Mucosa of stomach (tissue), 1 donor: ENCODE measurements around the gene GIGYF2.

ENCODE experiments used
- H3K27me3 ChIP-seq: one replicate; pipeline ENCODE4 v1.7.0; 2013; ENCODE audit warnings: mild to moderate bottlenecking, low read length; ENCODE audit not compliant: control insufficient read depth, insufficient read depth
- H3K36me3 ChIP-seq: one replicate; pipeline ENCODE4 v1.7.0; 2013; ENCODE audit warnings: low read length; ENCODE audit not compliant: control insufficient read depth, insufficient read depth
- H3K4me1 ChIP-seq: one replicate; pipeline ENCODE4 v1.7.0; 2013; ENCODE audit warnings: mild to moderate bottlenecking, low read length; ENCODE audit not compliant: control insufficient read depth, insufficient read depth
- H3K4me3 ChIP-seq: one replicate; pipeline ENCODE4 v1.7.0; 2013; ENCODE audit warnings: low read length
- H3K9ac ChIP-seq: one replicate; pipeline ENCODE4 v1.7.0; 2013; ENCODE audit warnings: mild to moderate bottlenecking, low read length, moderate library complexity
- H3K9me3 ChIP-seq: one replicate; pipeline ENCODE4 v1.7.0; 2013; ENCODE audit warnings: mild to moderate bottlenecking, low read length, moderate library complexity; ENCODE audit not compliant: control insufficient read depth
- donor health status: Pancreatic carcinoma.

GIGYF2 gene

DNA sequence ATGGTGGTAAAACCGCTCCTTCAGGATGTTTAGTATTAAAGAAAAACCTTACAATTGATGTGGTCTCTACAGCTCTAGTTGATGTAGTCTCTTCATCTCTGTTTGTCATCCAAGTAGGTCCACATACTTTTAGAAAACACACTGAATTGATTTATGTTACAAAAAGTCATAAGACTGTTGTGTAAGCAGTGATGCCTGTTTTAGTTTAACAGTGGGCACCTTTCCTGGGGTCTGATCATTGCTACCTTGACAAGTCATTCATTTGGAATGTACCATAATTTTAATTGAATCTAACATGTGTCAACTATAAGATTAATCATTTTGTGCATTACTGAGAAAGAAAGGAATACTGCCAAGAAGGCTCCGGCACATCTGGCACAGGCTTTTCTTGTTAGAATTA is 34.3 kb downstream of the GIGYF2 start:
- no peaks in the 10 kb centered on the region for H3K36me3 ChIP-seq
- H3K4me3 ChIP-seq: no peak overlapping the region
- no peak overlapping the region for H3K9ac ChIP-seq
- no peaks in the 10 kb centered on the region for H3K27me3 ChIP-seq
- no peaks in the 10 kb centered on the region for H3K9me3 ChIP-seq
- no peaks in the 10 kb centered on the region for H3K4me1 ChIP-seq

DNA sequence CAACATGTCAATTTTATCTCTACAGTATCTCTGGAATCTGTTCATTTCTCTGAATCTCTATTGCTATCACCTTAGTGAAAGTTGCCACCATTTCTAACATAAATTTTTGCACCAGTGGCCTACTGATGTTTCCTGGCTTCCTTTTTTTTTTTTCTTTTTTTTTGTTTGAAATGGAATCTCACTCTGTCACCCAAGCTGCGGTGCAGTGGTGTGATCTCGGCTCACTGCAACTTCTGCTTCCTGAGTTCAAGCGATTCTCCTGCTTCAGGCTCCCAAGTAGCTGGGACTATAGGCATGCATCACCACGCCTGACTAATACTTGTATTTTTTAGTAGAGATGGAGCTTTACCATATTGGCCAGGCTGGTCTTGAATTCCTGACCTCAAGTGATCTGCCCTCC is 44.2 kb downstream of the GIGYF2 start:
- Histone ChIP-seq H3K9ac (no peak overlapping the region), H3K36me3 (no peaks in the 10 kb centered on the region), H3K27me3 (no peaks in the 10 kb centered on the region), H3K4me3 (no peak overlapping the region), H3K9me3 (no peaks in the 10 kb centered on the region), H3K4me1 (no peaks in the 10 kb centered on the region)

DNA sequence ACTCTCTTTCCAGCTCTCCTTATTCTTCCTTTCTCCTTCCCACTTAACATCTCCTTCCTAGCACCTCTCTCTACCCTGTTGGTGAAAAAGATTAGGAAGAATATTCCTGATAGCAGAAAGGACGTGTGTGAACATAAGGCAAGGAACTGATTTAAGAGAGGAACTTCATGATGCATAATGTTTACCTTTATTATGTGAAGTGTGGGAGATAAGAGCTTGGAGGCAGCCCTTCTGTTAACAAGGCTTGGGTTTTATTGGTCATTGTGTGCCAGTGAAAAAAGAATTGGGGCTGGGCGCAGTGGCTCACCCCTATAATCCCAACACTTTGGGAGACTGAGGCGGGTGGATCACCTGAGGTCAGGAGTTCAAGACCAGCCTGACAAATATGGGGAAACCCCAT is 44.8 kb downstream of the GIGYF2 start:
- H3K36me3 ChIP-seq: no peaks in the 10 kb centered on the region
- H3K9me3 ChIP-seq: no peaks in the 10 kb centered on the region
- no peak overlapping the region for H3K9ac ChIP-seq
- no peak overlapping the region for H3K4me3 ChIP-seq
- no peaks in the 10 kb centered on the region for H3K27me3 ChIP-seq
- no peaks in the 10 kb centered on the region for H3K4me1 ChIP-seq

GRCh38 chr2:232744963-232745362 is 47.8 kb downstream of the GIGYF2 start:
- no peaks in the 10 kb centered on the region for H3K9me3 ChIP-seq
- H3K4me1 ChIP-seq: no peaks in the 10 kb centered on the region
- H3K4me3 ChIP-seq: no peak overlapping the region
- H3K27me3 ChIP-seq: no peaks in the 10 kb centered on the region
- H3K36me3 ChIP-seq: no peaks in the 10 kb centered on the region
- H3K9ac ChIP-seq: no peak overlapping the region

DNA sequence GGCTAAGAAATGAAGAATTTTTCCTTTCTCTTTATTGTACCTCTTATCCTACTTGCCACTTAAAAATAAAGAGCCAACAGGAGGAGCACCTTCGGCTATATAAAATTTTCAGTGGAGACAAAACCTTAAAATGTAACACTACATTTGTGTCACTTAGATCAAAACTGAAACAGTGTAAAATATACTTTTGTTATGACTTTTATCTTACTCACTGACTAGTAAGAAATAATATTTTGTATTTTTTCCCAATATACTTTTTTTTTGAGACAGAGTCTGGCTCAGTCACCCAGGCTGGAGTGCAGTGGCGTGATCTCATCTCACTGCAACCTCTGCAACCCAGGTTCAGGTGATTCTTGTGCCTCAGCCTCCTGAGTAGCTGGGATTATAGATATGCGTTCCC is 50.9 kb downstream of the GIGYF2 start:
- Histone ChIP-seq H3K9me3 (no peaks in the 10 kb centered on the region), H3K4me3 (no peak overlapping the region), H3K27me3 (no peaks in the 10 kb centered on the region), H3K9ac (no peak overlapping the region), H3K4me1 (no peaks in the 10 kb centered on the region), H3K36me3 (no peaks in the 10 kb centered on the region)

GRCh38 chr2:232749331-232749730 is 52.2 kb downstream of the GIGYF2 start:
- no peaks in the 10 kb centered on the region for H3K4me1 ChIP-seq
- no peak overlapping the region for H3K9ac ChIP-seq
- no peaks in the 10 kb centered on the region for H3K9me3 ChIP-seq
- H3K36me3 ChIP-seq: no peaks in the 10 kb centered on the region
- H3K4me3 ChIP-seq: no peak overlapping the region
- H3K27me3 ChIP-seq: no peaks in the 10 kb centered on the region

- Histone ChIP-seq H3K4me3 (no peak overlapping the region), H3K9me3 (no peaks in the 10 kb centered on the region), H3K27me3 (no peaks in the 10 kb centered on the region), H3K36me3 (no peaks in the 10 kb centered on the region), H3K9ac (no peak overlapping the region), H3K4me1 (no peaks in the 10 kb centered on the region)
Observed at GRCh38 chr2:232750135-232750671, 53.1 kb downstream of the GIGYF2 start.

DNA sequence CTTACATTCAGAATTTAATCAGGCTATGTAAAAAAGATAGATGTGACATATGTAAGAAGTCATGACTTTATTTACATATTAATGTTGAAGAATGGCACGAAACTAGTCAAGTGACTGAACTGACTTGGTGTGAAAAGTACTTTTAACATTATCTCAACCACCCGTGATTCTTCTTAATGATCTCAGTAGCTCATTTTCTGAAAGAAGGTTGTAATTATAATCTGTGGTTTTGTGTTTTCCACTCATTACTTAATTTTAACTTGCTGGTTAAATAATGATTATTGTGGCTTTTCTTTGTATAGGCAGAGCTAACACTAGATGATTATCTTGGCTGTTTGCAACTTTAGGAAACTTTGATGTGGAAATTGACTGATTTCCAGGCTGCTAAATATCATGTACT is 60.8 kb downstream of the GIGYF2 start:
- Histone ChIP-seq H3K9me3 (no peaks in the 10 kb centered on the region), H3K4me3 (no peak overlapping the region), H3K4me1 (no peaks in the 10 kb centered on the region), H3K36me3 (peaks cover 3% of the 10 kb centered on the region), H3K27me3 (no peaks in the 10 kb centered on the region), H3K9ac (no peak overlapping the region)

- no peaks in the 10 kb centered on the region for H3K4me1 ChIP-seq
- peaks cover 3% of the 10 kb centered on the region for H3K36me3 ChIP-seq
- H3K9me3 ChIP-seq: no peaks in the 10 kb centered on the region
- no peaks in the 10 kb centered on the region for H3K27me3 ChIP-seq
- H3K9ac ChIP-seq: no peak overlapping the region
- no peak overlapping the region for H3K4me3 ChIP-seq
Observed at GRCh38 chr2:232761301-232761907, 64.3 kb downstream of the GIGYF2 start.

- Histone ChIP-seq H3K4me3 (no peak overlapping the region), H3K9ac (no peak overlapping the region), H3K27me3 (no peaks in the 10 kb centered on the region), H3K4me1 (no peaks in the 10 kb centered on the region), H3K9me3 (no peaks in the 10 kb centered on the region), H3K36me3 (peaks cover 6% of the 10 kb centered on the region)
Observed at GRCh38 chr2:232767866-232768265, 70.7 kb downstream of the GIGYF2 start.

GRCh38 chr2:232770207-232770606 is 73.1 kb downstream of the GIGYF2 start:
- Histone ChIP-seq H3K9ac (no peak overlapping the region), H3K27me3 (no peaks in the 10 kb centered on the region), H3K9me3 (no peaks in the 10 kb centered on the region), H3K4me1 (no peaks in the 10 kb centered on the region), H3K4me3 (no peak overlapping the region), H3K36me3 (peaks cover 5% of the 10 kb centered on the region)

DNA sequence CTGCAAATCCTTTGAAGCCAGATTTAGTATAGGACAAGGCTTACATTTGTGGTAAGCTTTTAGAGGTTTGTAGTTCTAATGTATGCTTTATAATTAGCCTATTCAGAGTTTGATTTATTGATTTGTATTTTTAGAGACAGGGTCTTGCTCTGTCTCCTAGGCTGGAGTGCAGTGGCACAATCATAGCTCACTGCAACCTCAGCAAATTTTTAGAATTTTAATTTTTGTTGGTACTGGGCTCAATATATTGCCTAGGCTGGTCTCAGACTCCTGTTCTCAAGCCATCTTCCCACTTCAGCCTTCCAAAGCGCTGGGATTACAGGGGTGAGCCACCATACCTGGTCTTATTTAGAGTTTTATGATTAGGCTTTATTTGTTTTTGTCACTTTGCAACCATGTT is 74.7 kb downstream of the GIGYF2 start:
- Histone ChIP-seq H3K4me1 (no peaks in the 10 kb centered on the region), H3K36me3 (peaks cover 5% of the 10 kb centered on the region), H3K9me3 (no peaks in the 10 kb centered on the region)

DNA sequence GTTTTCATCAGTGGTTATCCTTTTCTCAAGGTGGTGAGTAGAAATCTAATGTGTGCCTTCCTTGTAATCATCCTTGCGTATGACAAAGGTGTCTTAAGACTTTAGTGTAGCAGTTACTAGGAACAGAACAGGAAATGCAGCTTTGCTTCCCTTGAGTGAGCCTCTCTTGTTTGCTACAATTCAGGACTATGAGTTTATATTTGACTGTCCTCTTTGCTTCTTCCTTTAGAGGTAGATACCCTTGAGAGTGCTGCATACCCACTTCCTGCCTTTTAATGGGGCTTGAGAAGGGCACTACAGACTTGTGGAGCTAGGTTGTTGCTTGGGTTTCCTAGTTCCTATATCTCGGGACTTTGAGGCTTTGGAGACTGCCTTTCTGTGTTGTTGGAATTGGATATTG is 75.4 kb downstream of the GIGYF2 start:
- Histone ChIP-seq H3K4me1 (no peaks in the 10 kb centered on the region), H3K4me3 (no peak overlapping the region), H3K9ac (no peak overlapping the region), H3K36me3 (peaks cover 5% of the 10 kb centered on the region), H3K27me3 (no peaks in the 10 kb centered on the region), H3K9me3 (no peaks in the 10 kb centered on the region)

More for the DNA sequence above, 74.7 kb downstream of the GIGYF2 start:
- Histone ChIP-seq H3K27me3 (no peaks in the 10 kb centered on the region), H3K4me3 (no peak overlapping the region), H3K9ac (no peak overlapping the region)
